CD14-positive monocyte (primary cell): ENCODE data around the gene CCNY. TPM values are rescaled to one million over a fixed set of nuclear protein-coding genes. Genes with fewer than 3 reads are reported as not detected.

ENCODE experiments used
- DNase-seq, 3 donors: peaks; one replicate each; pipeline ENCODE4 v3.0.0-alpha.2; 2011 to 2022
- H2AFZ ChIP-seq: 2 replicates; pipeline ENCODE4 v1.6.0; 2012; ENCODE audit warnings: mild to moderate bottlenecking, low read depth, low read length, inconsistent platforms; ENCODE audit not compliant: insufficient read depth, poor library complexity, severe bottlenecking
- H3K27ac ChIP-seq, 2 donors: 1 replicate in 1 of 2; 2 replicates in 1 of 2; pipeline ENCODE4 v1.5.1; 2012 to 2013; ENCODE audit warnings: low read length in 2 of 2, control low read depth in 1 of 2, inconsistent platforms in 1 of 2, low read depth in 1 of 2, mild to moderate bottlenecking in 1 of 2
- H3K27me3 ChIP-seq, 2 donors: one replicate each; pipeline versions ENCODE4 v1.6.0 to v1.6.1; 2011 to 2013; ENCODE audit warnings: low read length in 2 of 2; ENCODE audit not compliant: control insufficient read depth in 2 of 2, insufficient read depth in 2 of 2
- H3K36me3 ChIP-seq, 2 donors: replicated peaks in 1 of 2; 1 replicate in 1 of 2; 2 replicates in 1 of 2; pipeline versions ENCODE4 v1.5.1 to v1.6.1; 2012 to 2013; ENCODE audit warnings: low read length in 2 of 2, control low read depth in 1 of 2, inconsistent platforms in 1 of 2, mild to moderate bottlenecking in 1 of 2; ENCODE audit not compliant: insufficient read depth in 2 of 2, control insufficient read depth in 1 of 2
- H3K4me1 ChIP-seq, 2 donors: 1 replicate in 1 of 2; 2 replicates in 1 of 2; pipeline versions ENCODE4 v1.5.1 to v1.6.1; 2012 to 2013; ENCODE audit warnings: low read length in 2 of 2, control low read depth in 1 of 2, inconsistent platforms in 1 of 2, mild to moderate bottlenecking in 1 of 2, moderate library complexity in 1 of 2; ENCODE audit not compliant: insufficient read depth in 2 of 2, control insufficient read depth in 1 of 2
- H3K4me2 ChIP-seq: replicated peaks from 2 replicates; pipeline ENCODE3; 2012; ENCODE audit warnings: low read length, moderate library complexity, mild to moderate bottlenecking; ENCODE audit not compliant: poor library complexity, severe bottlenecking; ENCODE audit errors: extremely low read depth
- H3K4me3 ChIP-seq, 3 experiments: fragments of 200-600 bp in 1 of 3; sonication (generic) in 1 of 3; replicated peaks in 1 of 3; 1 replicate in 2 of 3; 2 replicates in 1 of 3; pipeline ENCODE4 v1.5.1; 2011 to 2013; ENCODE audit warnings: low read length in 3 of 3, mild to moderate bottlenecking in 3 of 3, control low read depth in 2 of 3, low read depth in 2 of 3, inconsistent platforms in 1 of 3, moderate library complexity in 1 of 3
- H3K79me2 ChIP-seq: 2 replicates; pipeline ENCODE4 v1.6.0; 2012; ENCODE audit warnings: mild to moderate bottlenecking, control low read depth, inconsistent platforms, low read length, moderate library complexity; ENCODE audit not compliant: insufficient read depth
- H3K9ac ChIP-seq: 2 replicates; pipeline ENCODE4 v1.6.0; 2017; ENCODE audit warnings: low read length, mild to moderate bottlenecking; ENCODE audit not compliant: insufficient read depth, poor library complexity, severe bottlenecking
- H3K9me3 ChIP-seq, 2 donors: replicated peaks in 1 of 2; 1 replicate in 1 of 2; 2 replicates in 1 of 2; pipeline versions ENCODE4 v1.5.1 to v1.6.1; 2012 to 2013; ENCODE audit warnings: low read length in 2 of 2, control low read depth in 1 of 2; ENCODE audit not compliant: control insufficient read depth in 1 of 2, insufficient read depth in 1 of 2
- H4K20me1 ChIP-seq: 2 replicates; pipeline ENCODE4 v1.6.0; 2012; ENCODE audit warnings: mild to moderate bottlenecking, low read length, control low read depth, moderate library complexity; ENCODE audit not compliant: insufficient read depth
- H3K27ac Mint-ChIP-seq, 7 donors: one replicate each; pipeline ENCODE4 v1.8.0; 2020; ENCODE audit warnings: mild to moderate bottlenecking in 7 of 7, mixed read lengths in 7 of 7, moderate library complexity in 6 of 7, inconsistent platforms in 2 of 7
- H3K27me3 Mint-ChIP-seq, 3 donors: one replicate each; pipeline ENCODE4 v1.8.0; 2021 to 2022; ENCODE audit warnings: low read depth in 3 of 3, mild to moderate bottlenecking in 3 of 3, mixed read lengths in 3 of 3, moderate library complexity in 3 of 3, inconsistent platforms in 1 of 3
- H3K36me3 Mint-ChIP-seq, 2 donors: one replicate each; pipeline ENCODE4 v1.8.0; 2020; ENCODE audit warnings: mixed read lengths in 2 of 2, inconsistent platforms in 1 of 2, mild to moderate bottlenecking in 1 of 2
- H3K4me1 Mint-ChIP-seq: one replicate; pipeline ENCODE4 v1.8.0; 2020; ENCODE audit warnings: mild to moderate bottlenecking, mixed read lengths
- H3K4me3 Mint-ChIP-seq, 2 donors: one replicate each; pipeline ENCODE4 v1.8.0; 2020; ENCODE audit warnings: mild to moderate bottlenecking in 2 of 2, mixed read lengths in 2 of 2, moderate library complexity in 1 of 2
- H3K9me3 Mint-ChIP-seq, 7 donors: one replicate each; pipeline ENCODE4 v1.8.0; 2020 to 2022; ENCODE audit warnings: mixed read lengths in 7 of 7, mild to moderate bottlenecking in 6 of 7, moderate library complexity in 6 of 7, inconsistent platforms in 2 of 7
- CTCF ChIP-seq: fragments of 200-600 bp; IDR thresholded peaks from one replicate; pipeline ENCODE4 v1.8.0; 2022; ENCODE audit warnings: antibody characterized with exemption, mild to moderate bottlenecking
- WGBS: methylation state at CpG from one replicate; pipeline ENCODE4 v1.1.5; 2013; ENCODE audit warnings: missing lambda C conversion rate; ENCODE audit not compliant: insufficient coverage; 5-methylcytosine and 5-hydroxymethylcytosine counted together
- intact Hi-C, 2 donors: fragments of 100-400 bp; cut with micrococcal nuclease; formaldehyde crosslinking; loops; one replicate each; pipeline versions ENCODE4 v1.15.0 to v1.15.1; 2023
- polyA plus RNA-seq, 3 donors: library from polyadenylated mRNA; depleted of rRNA in 1 of 3; unstranded in 2 of 3; stranded (reverse) in 1 of 3; fragments of 300-500 nt in 2 of 3; fragments of >200 nt in 1 of 3; fragmentation: Illumina TruSeq in 2 of 3; gene quantifications; 1 replicate in 2 of 3; 2 replicates in 1 of 3; pipeline ENCODE4 v1.2.3, GENCODE V29; 2012 to 2021

CCNY gene
- polyA plus RNA-seq, 3 donors: 39.9 to 116 (median 64.8) TPM

- no peak for DNase-seq
- Histone ChIP-seq H3K79me2 (peaks cover 53% of the 10 kb centered on the region), H3K36me3 (peaks cover 4 to 26% of the 10 kb centered on the region in 2 donors), H3K27ac (peak overlapping the region in 1 of 2 donors; percentile 23), H3K4me1 (peaks cover 10 to 17% of the 10 kb centered on the region in 2 donors), H3K4me2 (no peak overlapping the region), H3K27me3 (no peaks in the 10 kb centered on the region), H3K9ac (no peak overlapping the region), H2AFZ (no peak overlapping the region), H4K20me1 (peaks cover 100% of the 10 kb centered on the region), H3K4me3 (no peak overlapping the region), H3K9me3 (no peaks in the 10 kb centered on the region)
- Mint-ChIP-seq H3K27ac (no peak overlapping the region), H3K4me3 (no peak overlapping the region), H3K27me3 (no peaks in the 10 kb centered on the region), H3K36me3 (peaks cover 18 to 33% of the 10 kb centered on the region in 2 donors), H3K4me1 (peaks cover 37% of the 10 kb centered on the region), H3K9me3 (no peaks in the 10 kb centered on the region)
- intact Hi-C loops: no loop called here
- 92% methylated on average over 7 of the region's 8 CpGs for WGBS
- TF ChIP-seq CTCF: no peak
These were observed 174.6 kb downstream of the CCNY start for GRCh38 chr10:35510891-35511290.

- Histone ChIP-seq H3K4me3 (peak overlapping the region in 1 of 3 experiments; percentile 6), H4K20me1 (peaks cover 99% of the 10 kb centered on the region), H3K9ac (no peak overlapping the region), H3K27me3 (no peaks in the 10 kb centered on the region), H3K4me1 (peaks cover 16 to 24% of the 10 kb centered on the region in 2 donors), H3K79me2 (peaks cover 53% of the 10 kb centered on the region), H3K27ac (peak overlapping the region in 1 of 2 donors; percentile 41), H2AFZ (no peak overlapping the region), H3K4me2 (no peak overlapping the region), H3K9me3 (no peaks in the 10 kb centered on the region), H3K36me3 (peaks cover 4 to 26% of the 10 kb centered on the region in 2 donors)
- Mint-ChIP-seq H3K9me3 (no peaks in the 10 kb centered on the region), H3K27ac (peak overlapping the region in 3 of 7 donors; percentile 2 to 56 (median 3)), H3K27me3 (no peaks in the 10 kb centered on the region), H3K36me3 (peaks cover 18 to 33% of the 10 kb centered on the region in 2 donors), H3K4me1 (peaks cover 38% of the 10 kb centered on the region), H3K4me3 (peak overlapping the region in 1 of 2 donors; percentile 3)
- intact Hi-C loops: no loop called here
- 54% methylated on average over 8 of the region's 8 CpGs for WGBS
- TF ChIP-seq CTCF: no peak
- peak in 1 of 3 donors; percentile 15 for DNase-seq
These were observed 175.3 kb downstream of the CCNY start for GRCh38 chr10:35511647-35512046.
